ENCODE measurements around the gene OLAH. TPM values are rescaled to one million over a fixed set of nuclear protein-coding genes. Genes with fewer than 3 reads are reported as not detected.

Gene OLAH
- total and polyA plus RNA-seq, 8 donors: 0.53 to 1.6 TPM; not detected in 6

- no peak overlapping the region for H3K27ac ChIP-seq
- WGBS, 5 donors: 89 to 98% (median 95%) methylated on average over 3 of the region's 3 CpGs
- no peak for TF ChIP-seq CTCF (IDR thresholded peaks at IDR 0.05)
- TF ChIP-seq POLR2A (IDR thresholded peaks at IDR 0.05): no peak
- H3K4me1 ChIP-seq: no peaks in the 10 kb centered on the region
- H3K9me3 ChIP-seq: no peaks in the 10 kb centered on the region
- H3K36me3 ChIP-seq: no peaks in the 10 kb centered on the region
- no peak for DNase-seq
- H3K4me3 ChIP-seq: no peak overlapping the region
- no peaks in the 10 kb centered on the region for H3K27me3 ChIP-seq
- intact Hi-C loops (cut with DNase I; ENCODE audit: low total_unique reads): no loop called here
Measured at GRCh38 chr10:15075421-15075820, 31.7 kb downstream of the OLAH start.

GRCh38 chr10:15083674-15084501 is 40.1 kb downstream of the OLAH start:
- 76 to 82% (median 77%) methylated on average over 17 to 18 of the region's 18 CpGs for WGBS, 5 donors
- peak overlapping the region in 3 of 5 donors; percentile 36 to 65 (median 43) for H3K27ac ChIP-seq

GRCh38 chr10:15084502-15084922 is 40.8 kb downstream of the OLAH start:
- Histone ChIP-seq H3K9me3 (no peaks in the 10 kb centered on the region), H3K4me1 (peaks cover 4 to 32% (median 26%) of the 10 kb centered on the region in 4 donors), H3K27me3 (peaks cover 0 to 5% (median 0%) of the 10 kb centered on the region in 3 donors), H3K4me3 (peak overlapping the region; percentile 39 to 51 (median 47)), H3K36me3 (no peaks in the 10 kb centered on the region), H3K27ac (peak overlapping the region in 3 of 5 donors; percentile 36 to 65 (median 43))
- peak; percentile 48 to 90 for DNase-seq
- TF ChIP-seq POLR2A (IDR thresholded peaks at IDR 0.05) (no peak), EP300 (IDR thresholded peaks at IDR 0.05) (no peak), CTCF (IDR thresholded peaks at IDR 0.05) (no peak), POLR2AphosphoS5 (IDR thresholded peaks at IDR 0.05) (peak in 1 of 3 donors; percentile 28)
- intact Hi-C loops (cut with DNase I; ENCODE audit: low total_unique reads): no loop called here
- WGBS, 5 donors: 13 to 31% (median 19%) methylated on average over 7 of the region's 7 CpGs

More at GRCh38 chr10:15083674-15084501, 40.1 kb downstream of the OLAH start:
- H3K4me1 ChIP-seq: peaks cover 4 to 28% (median 23%) of the 10 kb centered on the region in 4 donors
- H3K9me3 ChIP-seq: no peaks in the 10 kb centered on the region
- no peaks in the 10 kb centered on the region for H3K36me3 ChIP-seq
- peaks cover 0 to 5% (median 0%) of the 10 kb centered on the region in 3 donors for H3K27me3 ChIP-seq
- intact Hi-C loops (cut with DNase I; ENCODE audit: low total_unique reads): no loop called here
- peak overlapping the region; percentile 39 to 51 (median 47) for H3K4me3 ChIP-seq
- no peak for DNase-seq
- TF ChIP-seq CTCF (IDR thresholded peaks at IDR 0.05) (no peak), POLR2AphosphoS5 (IDR thresholded peaks at IDR 0.05) (no peak), EP300 (IDR thresholded peaks at IDR 0.05) (no peak), POLR2A (IDR thresholded peaks at IDR 0.05) (no peak)

- 6 to 7% (median 6%) methylated on average over 56 to 63 of the region's 63 CpGs for WGBS, 5 donors
- intact Hi-C loops (cut with DNase I; ENCODE audit: low total_unique reads): no loop called here
- DNase-seq: peak; percentile 86 to 96
Measured at GRCh38 chr10:15088428-15089261, 44.9 kb downstream of the OLAH start, which contains the start of gene ACBD7. ACBD7 (minus strand) TSS chr10:15088776; CDS start chr10:15088728, 48 bp downstream.

More at GRCh38 chr10:15088428-15089261, 44.9 kb downstream of the OLAH start, which contains the start of gene ACBD7:
- Histone ChIP-seq H3K4me1 (peaks cover 4 to 31% (median 25%) of the 10 kb centered on the region in 4 donors), H3K27me3 (peaks cover 0 to 11% (median 0%) of the 10 kb centered on the region in 3 donors), H3K27ac (peak within 1 kb of the TSS in 4 of 5 donors; percentile 14 to 63 (median 24)), H3K4me3 (peak within 1 kb of the TSS; percentile 49 to 82 (median 66)), H3K36me3 (no peaks in the 10 kb centered on the region), H3K9me3 (no peaks in the 10 kb centered on the region)
- no peak for TF ChIP-seq EP300 (IDR thresholded peaks at IDR 0.05)
- TF ChIP-seq POLR2A (IDR thresholded peaks at IDR 0.05): no peak
- TF ChIP-seq CTCF (IDR thresholded peaks at IDR 0.05): peak in 5 of 7 experiments; percentile 50 to 76 (median 65)
- TF ChIP-seq POLR2AphosphoS5 (IDR thresholded peaks at IDR 0.05): peak in 1 of 3 donors; percentile 57
